H1 (cell line): ENCODE measurements around the gene BRD1. TPM values are rescaled to one million over a fixed set of nuclear protein-coding genes. Genes with fewer than 3 reads are reported as not detected.

Experiments used
- ATF2 ChIP-seq: IDR thresholded peaks from 2 replicates; pipeline ENCODE4 v1.6.1; 2012; ENCODE audit warnings: low read length, inconsistent platforms
- BACH1 ChIP-seq: IDR thresholded peaks from 2 replicates; pipeline ENCODE4 v1.6.1; 2012; ENCODE audit warnings: low read length, improper control_type of control experiment
- HDAC2 ChIP-seq, 2 experiments: fragments of 300-600 bp in 1 of 2; sonication (generic) in 1 of 2; IDR thresholded peaks; 2 replicates each; pipeline ENCODE4 v1.6.1; 2011 to 2012; ENCODE audit warnings: low read depth in 2 of 2, low read length in 2 of 2, mild to moderate bottlenecking in 2 of 2, moderate library complexity in 2 of 2, borderline replicate concordance in 1 of 2, inconsistent platforms in 1 of 2
- polyA plus RNA-seq, 7 experiments: library from polyadenylated mRNA; depleted of rRNA in 3 of 7; stranded (reverse) in 5 of 7; unstranded in 2 of 7; fragments of >200 nt in 5 of 7; fragments of 200-250 nt in 2 of 7; gene quantifications; 1 replicate in 5 of 7; 2 replicates in 1 of 7; 4 replicates in 1 of 7; pipeline versions ENCODE4 v1.2.1 to v1.2.3, GENCODE V29; 2011 to 2013; ENCODE audit warnings: missing spikeins in 2 of 7, mixed read lengths in 2 of 7
- total RNA-seq: library from RNA; stranded (reverse); fragmentation: NEBNext Ultra II Directional; extraction: Animal tissue kit (Norgen Biotek cat#: 25700); gene quantifications from 2 replicates; pipeline ENCODE4 v1.2.1, GENCODE V29; 2021

BRD1 gene
- total and polyA plus RNA-seq, 2 of the 8 experiments (the other 6 are each of a cell fraction or from before 2014, with no cell fraction given) = 6.8 to 34.0 TPM

- TF ChIP-seq HDAC2 (IDR thresholded peaks at IDR 0.05; ENCODE audit: borderline replicate concordance in 1 of 2, low read depth in 2 of 2, low read length in 2 of 2) (no peak), ATF2 (no peak), BACH1 (no peak)
Observed at GRCh38 chr22:49775191-49775866, 52.3 kb downstream of the BRD1 start (continued).
